ENCODE measurements around the gene BAIAP2L1.

BAIAP2L1 gene

GRCh38 chr7:98330926-98331529 lies 69.9 kb downstream of the BAIAP2L1 start:
- no peak overlapping the region for H3K27ac ChIP-seq (replicated peaks; ENCODE audit: low read length)
- WGBS, 2 donors (ENCODE audit: extremely low coverage in 2 of 2, insufficient read length in 2 of 2, insufficient replicate concordance in 1 of 2): no CpG with 5 or more reads among the region's 5 CpGs
- H3K4me3 ChIP-seq (ENCODE audit: low read length in 2 of 2): no peak overlapping the region

DNA sequence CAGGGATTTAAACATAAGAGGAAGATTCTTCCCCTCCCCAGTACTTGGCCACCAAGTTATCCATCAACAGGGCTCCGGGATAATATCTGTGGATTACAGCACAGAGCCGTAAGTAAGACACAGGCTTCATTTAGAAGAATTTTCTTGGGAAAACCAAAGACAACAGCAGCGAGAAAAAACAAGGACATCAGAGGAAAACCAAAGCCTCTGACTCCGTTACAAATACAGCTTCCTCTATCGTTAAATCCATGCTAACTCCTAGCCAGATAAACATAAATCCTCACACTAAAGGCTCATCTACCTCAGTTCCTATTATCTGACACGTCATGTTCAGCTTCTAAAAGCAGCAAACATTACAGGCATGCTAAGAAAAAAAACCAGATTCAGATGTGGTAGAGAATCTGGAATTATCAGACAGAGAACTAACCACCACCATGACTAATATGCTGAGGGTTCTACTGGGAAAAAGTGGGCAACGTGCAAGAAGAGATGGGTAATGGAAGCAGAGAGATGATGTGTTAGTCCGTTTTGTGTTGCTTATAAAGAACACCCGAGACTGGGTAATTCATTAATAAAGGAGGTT lies 71.0 kb downstream of the BAIAP2L1 start:
- Histone ChIP-seq H3K36me3 (replicated peaks in 1 of 2; ENCODE audit: control insufficient read depth in 2 of 2, insufficient read depth in 2 of 2, low read length in 2 of 2) (no peaks in the 10 kb centered on the region), H3K23ac (ENCODE audit: low read depth, low read length, poor library complexity) (no peak overlapping the region), H4K8ac (ENCODE audit: low read depth, low read length) (no peak overlapping the region), H2BK5ac (ENCODE audit: low read length) (no peak overlapping the region), H3K14ac (ENCODE audit: low read length) (no peak overlapping the region), H4K91ac (ENCODE audit: low read depth, low read length, poor library complexity) (no peak overlapping the region), H3K9me3 (replicated peaks in 1 of 2; ENCODE audit: control insufficient read depth in 2 of 2, insufficient read depth in 1 of 2, low read depth in 1 of 2, low read length in 2 of 2) (peaks cover 0 to 3% of the 10 kb centered on the region in 2 donors), H3K9ac (ENCODE audit: low read depth, low read length, poor library complexity) (no peak overlapping the region), H2BK12ac (ENCODE audit: low read length) (no peak overlapping the region), H3K27ac (replicated peaks; ENCODE audit: low read length) (no peak overlapping the region), H3K27me3 (ENCODE audit: control insufficient read depth in 3 of 3, insufficient read depth in 3 of 3, low read depth in 1 of 3, low read length in 3 of 3) (peaks cover 0 to 3% (median 0%) of the 10 kb centered on the region in 3 experiments), H2AK5ac (ENCODE audit: low read depth, low read length) (no peak overlapping the region), H2AFZ (ENCODE audit: low read length) (no peak overlapping the region), H3K18ac (ENCODE audit: low read length) (no peak overlapping the region), H2BK120ac (ENCODE audit: low read depth, low read length) (no peak overlapping the region), H3K4me1 (ENCODE audit: control insufficient read depth in 2 of 2, insufficient read depth in 1 of 2, low read depth in 1 of 2, low read length in 2 of 2) (peaks cover 0 to 1% of the 10 kb centered on the region in 2 donors), H3K4me3 (ENCODE audit: low read length in 2 of 2) (no peak overlapping the region), H3K4me2 (ENCODE audit: insufficient read depth, low read length, poor library complexity, severe bottlenecking) (no peak overlapping the region), H3K79me1 (ENCODE audit: low read depth, low read length) (peaks cover 2% of the 10 kb centered on the region), H3K4ac (ENCODE audit: low read length) (no peak overlapping the region), H2BK15ac (ENCODE audit: low read length) (no peak overlapping the region)
- no CpG with 5 or more reads among the region's 9 CpGs for WGBS, 2 donors (ENCODE audit: extremely low coverage in 2 of 2, insufficient read length in 2 of 2, insufficient replicate concordance in 1 of 2)
- DNase-seq (ENCODE audit: low spot score): no peak

More at GRCh38 chr7:98330926-98331529, 69.9 kb downstream of the BAIAP2L1 start:
- no peak overlapping the region for H2AK5ac ChIP-seq (ENCODE audit: low read depth, low read length)
- H3K27me3 ChIP-seq (ENCODE audit: control insufficient read depth in 3 of 3, insufficient read depth in 3 of 3, low read depth in 1 of 3, low read length in 3 of 3): peaks cover 0 to 3% (median 0%) of the 10 kb centered on the region in 3 experiments
- peaks cover 2% of the 10 kb centered on the region for H3K79me1 ChIP-seq (ENCODE audit: low read depth, low read length)
- H3K36me3 ChIP-seq (replicated peaks in 1 of 2; ENCODE audit: control insufficient read depth in 2 of 2, insufficient read depth in 2 of 2, low read length in 2 of 2): no peaks in the 10 kb centered on the region
- no peak overlapping the region for H3K4ac ChIP-seq (ENCODE audit: low read length)
- H2BK12ac ChIP-seq (ENCODE audit: low read length): no peak overlapping the region
- no peak overlapping the region for H2BK5ac ChIP-seq (ENCODE audit: low read length)
- H4K91ac ChIP-seq (ENCODE audit: low read depth, low read length, poor library complexity): no peak overlapping the region
- DNase-seq (ENCODE audit: low spot score): no peak
- H3K4me2 ChIP-seq (ENCODE audit: insufficient read depth, low read length, poor library complexity, severe bottlenecking): no peak overlapping the region
- no peak overlapping the region for H2BK15ac ChIP-seq (ENCODE audit: low read length)
- H3K4me1 ChIP-seq (ENCODE audit: control insufficient read depth in 2 of 2, insufficient read depth in 1 of 2, low read depth in 1 of 2, low read length in 2 of 2): peaks cover 0 to 1% of the 10 kb centered on the region in 2 donors
- no peak overlapping the region for H2BK120ac ChIP-seq (ENCODE audit: low read depth, low read length)
- H4K8ac ChIP-seq (ENCODE audit: low read depth, low read length): no peak overlapping the region
- no peak overlapping the region for H3K23ac ChIP-seq (ENCODE audit: low read depth, low read length, poor library complexity)
- H3K14ac ChIP-seq (ENCODE audit: low read length): no peak overlapping the region
- H3K18ac ChIP-seq (ENCODE audit: low read length): no peak overlapping the region
- H3K9me3 ChIP-seq (replicated peaks in 1 of 2; ENCODE audit: control insufficient read depth in 2 of 2, insufficient read depth in 1 of 2, low read depth in 1 of 2, low read length in 2 of 2): peaks cover 0 to 3% of the 10 kb centered on the region in 2 donors
- H2AFZ ChIP-seq (ENCODE audit: low read length): no peak overlapping the region
- no peak overlapping the region for H3K9ac ChIP-seq (ENCODE audit: low read depth, low read length, poor library complexity)

- H4K8ac ChIP-seq (ENCODE audit: low read depth, low read length): no peak overlapping the region
- H2BK120ac ChIP-seq (ENCODE audit: low read depth, low read length): no peak overlapping the region
- H3K9ac ChIP-seq (ENCODE audit: low read depth, low read length, poor library complexity): no peak overlapping the region
- H2BK12ac ChIP-seq (ENCODE audit: low read length): no peak overlapping the region
- peaks cover 2% of the 10 kb centered on the region for H3K79me1 ChIP-seq (ENCODE audit: low read depth, low read length)
- no peak overlapping the region for H2BK15ac ChIP-seq (ENCODE audit: low read length)
- H3K27me3 ChIP-seq (ENCODE audit: control insufficient read depth in 3 of 3, insufficient read depth in 3 of 3, low read depth in 1 of 3, low read length in 3 of 3): peaks cover 0 to 3% (median 0%) of the 10 kb centered on the region in 3 experiments
- peaks cover 0 to 1% of the 10 kb centered on the region in 2 donors for H3K4me1 ChIP-seq (ENCODE audit: control insufficient read depth in 2 of 2, insufficient read depth in 1 of 2, low read depth in 1 of 2, low read length in 2 of 2)
- no peak overlapping the region for H3K14ac ChIP-seq (ENCODE audit: low read length)
- no peaks in the 10 kb centered on the region for H3K36me3 ChIP-seq (replicated peaks in 1 of 2; ENCODE audit: control insufficient read depth in 2 of 2, insufficient read depth in 2 of 2, low read length in 2 of 2)
- no peak overlapping the region for H2AK5ac ChIP-seq (ENCODE audit: low read depth, low read length)
- no peak overlapping the region for H3K4me2 ChIP-seq (ENCODE audit: insufficient read depth, low read length, poor library complexity, severe bottlenecking)
- no peak for DNase-seq (ENCODE audit: low spot score)
- no peak overlapping the region for H4K91ac ChIP-seq (ENCODE audit: low read depth, low read length, poor library complexity)
- no peak overlapping the region for H3K27ac ChIP-seq (replicated peaks; ENCODE audit: low read length)
- no peak overlapping the region for H2AFZ ChIP-seq (ENCODE audit: low read length)
- H3K4ac ChIP-seq (ENCODE audit: low read length): no peak overlapping the region
- H3K23ac ChIP-seq (ENCODE audit: low read depth, low read length, poor library complexity): no peak overlapping the region
- H3K9me3 ChIP-seq (replicated peaks in 1 of 2; ENCODE audit: control insufficient read depth in 2 of 2, insufficient read depth in 1 of 2, low read depth in 1 of 2, low read length in 2 of 2): peaks cover 0 to 3% of the 10 kb centered on the region in 2 donors
- H3K18ac ChIP-seq (ENCODE audit: low read length): no peak overlapping the region
- H2BK5ac ChIP-seq (ENCODE audit: low read length): no peak overlapping the region
- H3K4me3 ChIP-seq (ENCODE audit: low read length in 2 of 2): no peak overlapping the region
- no CpG with 5 or more reads among the region's 14 CpGs for WGBS, 2 donors (ENCODE audit: extremely low coverage in 2 of 2, insufficient read length in 2 of 2, insufficient replicate concordance in 1 of 2)
Observed at GRCh38 chr7:98329100-98329790, 71.6 kb downstream of the BAIAP2L1 start.

DNA sequence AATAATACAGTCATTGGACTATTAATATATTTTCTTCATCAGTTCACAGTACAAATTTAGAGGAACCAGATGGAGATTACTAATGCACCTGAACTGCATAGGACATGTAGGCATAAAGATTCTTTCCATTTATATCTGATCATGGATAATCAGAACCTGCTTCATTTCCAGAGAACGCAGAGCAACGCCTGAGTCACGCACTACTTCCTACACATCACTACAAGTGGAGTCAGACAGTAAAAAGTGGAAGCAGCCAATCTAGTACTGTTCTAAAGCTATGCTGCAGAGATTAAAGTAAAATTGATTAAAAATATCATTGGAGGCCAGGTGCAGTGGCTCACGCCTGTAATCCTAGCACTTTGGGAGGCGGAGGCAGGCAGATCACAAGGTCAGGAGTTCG lies 76.1 kb downstream of the BAIAP2L1 start:
- H3K36me3 ChIP-seq (replicated peaks in 1 of 2; ENCODE audit: control insufficient read depth in 2 of 2, insufficient read depth in 2 of 2, low read length in 2 of 2): no peaks in the 10 kb centered on the region
- no peak for DNase-seq (ENCODE audit: low spot score)
- H3K18ac ChIP-seq (ENCODE audit: low read length): no peak overlapping the region
- no peak overlapping the region for H2BK5ac ChIP-seq (ENCODE audit: low read length)
- no peaks in the 10 kb centered on the region for H3K9me3 ChIP-seq (replicated peaks in 1 of 2; ENCODE audit: control insufficient read depth in 2 of 2, insufficient read depth in 1 of 2, low read depth in 1 of 2, low read length in 2 of 2)
- no peak overlapping the region for H3K27ac ChIP-seq (replicated peaks; ENCODE audit: low read length)
- WGBS, 2 donors (ENCODE audit: extremely low coverage in 2 of 2, insufficient read length in 2 of 2, insufficient replicate concordance in 1 of 2): no CpG with 5 or more reads among the region's 6 CpGs
- no peak overlapping the region for H2AFZ ChIP-seq (ENCODE audit: low read length)
- H3K9ac ChIP-seq (ENCODE audit: low read depth, low read length, poor library complexity): no peak overlapping the region
- H2BK120ac ChIP-seq (ENCODE audit: low read depth, low read length): no peak overlapping the region
- H2AK5ac ChIP-seq (ENCODE audit: low read depth, low read length): no peak overlapping the region
- peaks cover 4% of the 10 kb centered on the region for H3K79me1 ChIP-seq (ENCODE audit: low read depth, low read length)
- peaks cover 0 to 14% (median 0%) of the 10 kb centered on the region in 3 experiments for H3K27me3 ChIP-seq (ENCODE audit: control insufficient read depth in 3 of 3, insufficient read depth in 3 of 3, low read depth in 1 of 3, low read length in 3 of 3)
- H3K4ac ChIP-seq (ENCODE audit: low read length): no peak overlapping the region
- H4K91ac ChIP-seq (ENCODE audit: low read depth, low read length, poor library complexity): no peak overlapping the region
- no peak overlapping the region for H2BK15ac ChIP-seq (ENCODE audit: low read length)
- H3K14ac ChIP-seq (ENCODE audit: low read length): no peak overlapping the region
- no peak overlapping the region for H3K23ac ChIP-seq (ENCODE audit: low read depth, low read length, poor library complexity)
- H3K4me3 ChIP-seq (ENCODE audit: low read length in 2 of 2): no peak overlapping the region
- H3K4me2 ChIP-seq (ENCODE audit: insufficient read depth, low read length, poor library complexity, severe bottlenecking): no peak overlapping the region
- no peak overlapping the region for H2BK12ac ChIP-seq (ENCODE audit: low read length)
- peaks cover 0 to 8% of the 10 kb centered on the region in 2 donors for H3K4me1 ChIP-seq (ENCODE audit: control insufficient read depth in 2 of 2, insufficient read depth in 1 of 2, low read depth in 1 of 2, low read length in 2 of 2)
- no peak overlapping the region for H4K8ac ChIP-seq (ENCODE audit: low read depth, low read length)
